Vagina (tissue), 2 donors: Measurements from ENCODE around the gene ASS1. TPM values are rescaled to one million over a fixed set of nuclear protein-coding genes. Genes with fewer than 3 reads are reported as not detected.

ENCODE experiments used
- DNase-seq, 2 donors: peaks; one replicate each; pipeline ENCODE4 v3.0.0-alpha.2; 2017; ENCODE audit errors: extremely low spot score in 2 of 2
- H3K27ac ChIP-seq: fragments of 200-600 bp; sonication (generic); one replicate; pipeline ENCODE4 v1.5.1; 2019
- H3K27me3 ChIP-seq: fragments of 200-600 bp; sonication (generic); one replicate; pipeline ENCODE4 v1.5.1; 2019
- H3K36me3 ChIP-seq, 2 donors: fragments of 200-600 bp; sonication (generic); one replicate each; pipeline ENCODE4 v1.5.1; 2017 to 2019
- H3K4me1 ChIP-seq: fragments of 200-600 bp; sonication (generic); one replicate; pipeline ENCODE4 v1.5.1; 2019
- H3K4me3 ChIP-seq, 2 donors: fragments of 200-600 bp; sonication (generic); 1 replicate in 1 of 2; 2 replicates in 1 of 2; pipeline ENCODE4 v1.5.1; 2016 to 2019
- H3K9me3 ChIP-seq: fragments of 200-600 bp; sonication (generic); one replicate; pipeline ENCODE4 v1.5.1; 2019
- POLR2A ChIP-seq, 2 donors: fragments of 450-650 bp; IDR thresholded peaks; one replicate each; pipeline ENCODE4 v1.6.1; 2017; ENCODE audit warnings: antibody characterized with exemption in 2 of 2, mild to moderate bottlenecking in 2 of 2, moderate library complexity in 2 of 2
- POLR2AphosphoS5 ChIP-seq, 2 donors: sonication (generic); formaldehyde crosslinking; IDR thresholded peaks; one replicate each; pipeline ENCODE4 v1.9.0; 2017; ENCODE audit warnings: antibody characterized with exemption in 2 of 2, mild to moderate bottlenecking in 2 of 2, low read depth in 1 of 2; ENCODE audit not compliant: insufficient read depth in 1 of 2
- intact Hi-C: fragments of 100-400 bp; cut with DNase I; formaldehyde crosslinking; loops from one replicate; pipeline ENCODE4 v1.15.1; 2023
- total RNA-seq: library from RNA; depleted of rRNA; stranded (reverse); fragments of >200 nt; gene quantifications from one replicate; pipeline ENCODE4 v1.2.3, GENCODE V29; 2016
- TF ChIP-seq, protein P1 (sequence below), 3 experiments: fragments of 450-650 bp in 2 of 3; fragments of 200-600 bp in 1 of 3; sonication (generic) in 1 of 3; IDR thresholded peaks; one replicate each; pipeline ENCODE4 v1.5.1; 2017 to 2019; ENCODE audit warnings: antibody characterized with exemption in 3 of 3, mild to moderate bottlenecking in 2 of 3, moderate library complexity in 2 of 3

The ASS1 gene
- total RNA-seq, 1 donor from 2014 or later = 84.0 TPM

DNA sequence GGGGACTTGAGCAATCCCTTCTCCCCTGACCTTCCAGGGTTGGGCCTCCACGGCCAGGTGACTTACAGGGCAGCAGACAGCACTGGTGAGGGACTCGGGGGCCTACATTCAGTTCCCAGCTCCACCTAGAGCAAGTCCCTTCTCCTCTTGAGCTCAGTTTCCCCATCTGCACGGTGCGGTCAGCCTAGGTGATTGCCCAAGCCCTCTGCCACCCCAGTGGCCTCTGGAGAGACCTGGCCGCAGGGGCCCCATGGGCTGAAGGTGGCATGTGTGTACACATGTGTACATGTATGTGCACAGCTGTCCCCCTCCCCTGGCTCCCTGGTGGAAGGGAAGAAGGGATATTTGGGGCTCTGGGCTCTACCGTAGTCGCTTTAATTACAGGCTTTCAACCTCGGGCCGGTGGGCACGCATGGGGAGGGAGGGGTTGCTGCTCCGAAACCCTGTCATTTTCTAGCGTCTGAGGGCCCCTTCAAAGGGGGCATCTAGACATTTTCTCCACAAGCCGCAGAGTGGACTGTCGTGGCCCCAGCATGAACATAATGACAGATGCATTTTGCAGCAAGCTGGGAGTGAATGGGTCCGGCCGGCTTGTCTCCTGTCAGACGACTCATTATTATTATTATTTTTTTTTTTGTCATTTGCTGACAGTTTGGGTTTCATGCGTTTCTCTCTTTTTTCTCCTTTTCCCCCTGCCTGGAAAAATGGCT is 44.0 kb downstream of the ASS1 start:
- H3K4me3 ChIP-seq = no peak overlapping the region
- DNase-seq = no peak
- no peaks in the 10 kb centered on the region for H3K27me3 ChIP-seq
- no peak overlapping the region for H3K27ac ChIP-seq
- H3K4me1 ChIP-seq = no peaks in the 10 kb centered on the region
- TF ChIP-seq POLR2A (IDR thresholded peaks at IDR 0.05) (no peak), POLR2AphosphoS5 (IDR thresholded peaks at IDR 0.05; ENCODE audit: insufficient read depth in 1 of 2, low read depth in 1 of 2) (no peak)
- TF ChIP-seq, protein P1, sequence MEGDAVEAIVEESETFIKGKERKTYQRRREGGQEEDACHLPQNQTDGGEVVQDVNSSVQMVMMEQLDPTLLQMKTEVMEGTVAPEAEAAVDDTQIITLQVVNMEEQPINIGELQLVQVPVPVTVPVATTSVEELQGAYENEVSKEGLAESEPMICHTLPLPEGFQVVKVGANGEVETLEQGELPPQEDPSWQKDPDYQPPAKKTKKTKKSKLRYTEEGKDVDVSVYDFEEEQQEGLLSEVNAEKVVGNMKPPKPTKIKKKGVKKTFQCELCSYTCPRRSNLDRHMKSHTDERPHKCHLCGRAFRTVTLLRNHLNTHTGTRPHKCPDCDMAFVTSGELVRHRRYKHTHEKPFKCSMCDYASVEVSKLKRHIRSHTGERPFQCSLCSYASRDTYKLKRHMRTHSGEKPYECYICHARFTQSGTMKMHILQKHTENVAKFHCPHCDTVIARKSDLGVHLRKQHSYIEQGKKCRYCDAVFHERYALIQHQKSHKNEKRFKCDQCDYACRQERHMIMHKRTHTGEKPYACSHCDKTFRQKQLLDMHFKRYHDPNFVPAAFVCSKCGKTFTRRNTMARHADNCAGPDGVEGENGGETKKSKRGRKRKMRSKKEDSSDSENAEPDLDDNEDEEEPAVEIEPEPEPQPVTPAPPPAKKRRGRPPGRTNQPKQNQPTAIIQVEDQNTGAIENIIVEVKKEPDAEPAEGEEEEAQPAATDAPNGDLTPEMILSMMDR (IDR thresholded peaks at IDR 0.05) = no peak
- peaks cover 0 to 8% of the 10 kb centered on the region in 2 donors for H3K36me3 ChIP-seq
- no peaks in the 10 kb centered on the region for H3K9me3 ChIP-seq
- intact Hi-C loops = no loop called here

DNA sequence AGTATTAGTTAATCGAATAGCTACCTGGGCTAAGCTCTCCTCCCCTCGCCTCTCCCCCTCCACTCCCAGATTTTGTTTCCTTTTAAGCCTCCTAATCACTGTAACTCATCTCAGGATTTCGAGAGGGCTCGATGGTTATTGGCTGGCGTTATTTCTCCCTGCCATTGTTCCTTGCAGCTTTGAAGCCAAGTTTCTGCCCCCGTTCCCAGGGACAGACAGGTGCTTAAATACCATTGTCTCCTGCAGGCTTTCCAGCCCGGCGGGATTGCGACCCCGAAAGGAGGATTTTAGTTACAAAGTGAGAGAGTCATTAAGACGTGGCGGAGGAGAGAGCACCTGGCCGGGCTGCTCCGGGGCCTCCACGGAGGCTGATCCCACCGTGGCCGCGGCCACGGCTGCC is 46.2 kb downstream of the ASS1 start:
- Histone ChIP-seq H3K27ac (no peak overlapping the region), H3K4me3 (no peak overlapping the region), H3K9me3 (no peaks in the 10 kb centered on the region), H3K36me3 (peaks cover 0 to 16% of the 10 kb centered on the region in 2 donors), H3K4me1 (no peaks in the 10 kb centered on the region), H3K27me3 (no peaks in the 10 kb centered on the region)
- TF ChIP-seq, protein P1 (IDR thresholded peaks at IDR 0.05) = no peak
- TF ChIP-seq POLR2A (IDR thresholded peaks at IDR 0.05) = no peak
- no peak for TF ChIP-seq POLR2AphosphoS5 (IDR thresholded peaks at IDR 0.05; ENCODE audit: insufficient read depth in 1 of 2, low read depth in 1 of 2)
- DNase-seq = no peak
- intact Hi-C loops = no loop called here

DNA sequence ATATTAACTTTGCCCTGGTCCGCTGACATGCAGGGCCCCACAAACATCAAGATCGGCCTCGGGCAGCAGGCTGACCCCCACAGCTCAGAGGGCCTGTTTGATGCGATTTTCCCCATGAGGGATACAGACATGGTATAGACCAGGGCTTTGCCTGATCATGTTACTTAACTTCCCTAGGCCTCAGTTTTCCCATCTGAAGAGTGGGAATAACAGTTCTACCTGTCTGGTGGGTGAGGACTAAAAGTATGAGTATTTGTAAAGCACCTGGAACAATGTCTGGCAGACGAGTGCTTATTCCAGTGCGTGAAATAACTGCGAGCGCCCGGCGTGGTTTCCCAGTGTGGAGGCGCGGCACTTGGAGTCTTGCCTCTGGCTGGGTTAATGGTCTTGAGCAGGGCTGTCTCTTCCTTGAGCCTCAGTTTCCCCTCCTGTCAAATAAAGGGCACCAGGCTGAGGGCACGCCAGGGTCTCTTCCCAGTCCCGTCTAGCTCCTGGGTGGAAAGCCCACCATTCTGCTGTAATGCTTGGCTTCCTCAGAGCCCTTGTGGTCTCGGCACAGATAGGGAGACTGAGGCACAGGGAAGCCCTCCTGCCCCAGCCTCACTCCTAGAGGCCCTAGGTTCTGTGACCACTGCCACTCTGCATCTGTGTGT is 47.2 kb downstream of the ASS1 start:
- no peaks in the 10 kb centered on the region for H3K27me3 ChIP-seq
- DNase-seq = no peak
- H3K4me3 ChIP-seq = no peak overlapping the region
- peaks cover 0 to 16% of the 10 kb centered on the region in 2 donors for H3K36me3 ChIP-seq
- no peaks in the 10 kb centered on the region for H3K9me3 ChIP-seq
- intact Hi-C loops = no loop called here
- H3K27ac ChIP-seq = no peak overlapping the region
- H3K4me1 ChIP-seq = no peaks in the 10 kb centered on the region
- no peak for TF ChIP-seq POLR2AphosphoS5 (IDR thresholded peaks at IDR 0.05; ENCODE audit: insufficient read depth in 1 of 2, low read depth in 1 of 2)
- TF ChIP-seq POLR2A (IDR thresholded peaks at IDR 0.05) = no peak
- TF ChIP-seq, protein P1 (IDR thresholded peaks at IDR 0.05) = no peak

DNA sequence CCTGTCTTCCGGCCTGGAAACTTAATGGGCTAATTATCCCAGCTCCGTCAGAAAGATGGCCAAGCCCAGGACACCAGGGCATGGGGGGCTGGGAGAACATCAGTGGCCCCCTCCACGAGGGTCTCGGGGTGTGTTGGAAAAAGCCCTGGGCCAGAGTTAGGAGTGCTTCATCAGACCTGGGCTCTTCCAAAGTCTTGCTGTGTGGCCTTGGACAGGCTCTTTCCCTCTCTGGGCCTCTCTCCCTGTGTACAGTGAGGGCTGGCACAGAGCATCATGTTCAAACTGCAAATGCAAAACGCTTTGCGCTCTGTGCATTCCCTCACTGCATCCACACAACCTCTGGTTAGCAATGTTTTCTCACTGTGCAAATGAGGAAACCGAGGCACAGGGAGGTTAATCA is 48.3 kb downstream of the ASS1 start:
- intact Hi-C loops = no loop called here
- no peaks in the 10 kb centered on the region for H3K9me3 ChIP-seq
- H3K27me3 ChIP-seq = no peaks in the 10 kb centered on the region
- peaks cover 0 to 16% of the 10 kb centered on the region in 2 donors for H3K36me3 ChIP-seq
- no peak for TF ChIP-seq POLR2AphosphoS5 (IDR thresholded peaks at IDR 0.05; ENCODE audit: insufficient read depth in 1 of 2, low read depth in 1 of 2)
- TF ChIP-seq POLR2A (IDR thresholded peaks at IDR 0.05) = no peak
- TF ChIP-seq, protein P1 (IDR thresholded peaks at IDR 0.05) = no peak
- no peak overlapping the region for H3K27ac ChIP-seq
- DNase-seq = no peak
- no peaks in the 10 kb centered on the region for H3K4me1 ChIP-seq
- H3K4me3 ChIP-seq = no peak overlapping the region

DNA sequence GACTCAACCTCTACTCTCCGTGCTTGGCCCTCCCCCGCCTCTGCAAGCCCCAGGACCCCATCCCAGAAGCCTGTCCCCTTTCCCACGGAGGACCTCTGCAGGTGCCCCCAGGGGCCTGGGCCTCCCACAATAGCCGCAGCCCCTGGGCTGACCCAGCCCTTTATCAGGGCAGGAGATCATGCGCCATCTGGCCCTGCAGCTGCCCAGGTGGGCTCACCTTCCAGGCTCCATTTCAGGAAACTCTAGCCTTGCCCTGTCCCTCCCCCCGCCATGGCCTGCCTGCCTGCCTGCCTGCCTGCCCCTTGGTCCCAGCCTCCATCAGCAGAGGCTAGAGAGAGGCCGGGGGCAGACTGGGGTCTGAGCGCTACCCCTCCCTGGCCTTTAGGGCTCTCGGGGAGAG is 48.7 kb downstream of the ASS1 start:
- intact Hi-C loops = no loop called here
- DNase-seq = no peak
- Histone ChIP-seq H3K4me3 (no peak overlapping the region), H3K9me3 (no peaks in the 10 kb centered on the region), H3K36me3 (peaks cover 0 to 16% of the 10 kb centered on the region in 2 donors), H3K27me3 (no peaks in the 10 kb centered on the region), H3K4me1 (no peaks in the 10 kb centered on the region), H3K27ac (no peak overlapping the region)
- TF ChIP-seq POLR2AphosphoS5 (IDR thresholded peaks at IDR 0.05; ENCODE audit: insufficient read depth in 1 of 2, low read depth in 1 of 2) (no peak), POLR2A (IDR thresholded peaks at IDR 0.05) (no peak)
- TF ChIP-seq, protein P1 (IDR thresholded peaks at IDR 0.05) = no peak
